Right lobe of liver (tissue), 4 donors: ENCODE data around the gene GRIN2A.

Experiments used
- CTCF ChIP-seq, 4 donors: fragments of 200-600 bp in 3 of 4; fragments of 450-650 bp in 1 of 4; IDR thresholded peaks; one replicate each; pipeline versions ENCODE4 v1.5.1 to v1.8.0; 2016 to 2022; ENCODE audit warnings: antibody characterized with exemption in 4 of 4, mild to moderate bottlenecking in 2 of 4
- POLR2A ChIP-seq: fragments of 450-650 bp; IDR thresholded peaks from one replicate; pipeline ENCODE4 v1.6.1; 2017; ENCODE audit warnings: antibody characterized with exemption, mild to moderate bottlenecking
- donor health status: DM: no; HTN: no; CAD: no.
- donor health status: DM: no; HTN: no; CAD: no.
- donor health status: DM: no; HTN: yes; CAD: no.

DNA sequence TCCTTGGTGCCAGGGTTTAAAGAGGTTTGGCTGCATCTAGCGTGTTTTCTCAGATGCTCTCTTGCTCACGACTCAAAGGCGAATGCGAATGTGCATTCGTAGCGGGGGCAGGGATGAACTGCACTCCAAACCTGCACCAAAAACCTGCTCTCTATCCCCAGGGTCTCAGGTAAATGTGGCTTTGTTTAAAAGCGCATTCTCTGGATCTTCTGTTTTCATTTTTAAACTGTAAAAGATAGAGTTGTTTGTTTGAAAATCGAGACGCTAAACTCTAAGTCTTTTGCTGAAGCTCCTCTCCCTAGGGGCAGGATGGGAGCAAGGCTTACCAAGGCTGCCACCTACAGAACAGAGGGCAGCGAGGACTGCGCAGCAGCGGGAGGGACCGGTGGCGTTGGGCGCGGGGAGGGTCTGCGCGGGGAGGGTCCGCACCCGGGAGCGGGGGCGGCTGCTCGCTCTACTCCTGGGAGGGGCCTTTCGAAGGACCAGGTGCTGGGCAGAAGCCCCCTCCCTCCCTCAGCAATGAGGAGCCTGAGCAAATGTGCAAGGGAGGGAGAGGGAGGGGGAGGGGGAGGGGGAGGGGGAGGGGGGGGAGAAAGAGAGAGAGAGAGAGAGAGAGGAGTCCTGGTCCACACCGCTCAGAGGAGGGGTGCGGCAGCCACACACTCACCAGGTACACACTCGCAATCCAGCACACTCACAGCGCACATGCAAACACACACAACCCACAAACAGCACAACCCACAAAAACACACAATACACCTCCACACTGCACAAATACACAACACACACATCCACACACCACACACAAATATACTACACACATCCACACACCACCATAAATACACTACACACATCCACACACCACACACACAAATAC lies 142.8 kb downstream of the GRIN2A start:
- TF ChIP-seq CTCF (IDR thresholded peaks at IDR 0.05) (peak in 1 of 4 donors; percentile 6), POLR2A (no peak)
